GM12878 (cell line): Measurements from ENCODE around the gene HTR6.

Source experiments
- CTCF ChIP-seq, 3 experiments: IDR thresholded peaks in 2 of 3; conservative IDR thresholded peaks in 1 of 3; 2 replicates each; pipeline ENCODE4 v1.5.1; 2011; ENCODE audit warnings: low read depth in 3 of 3, low read length in 3 of 3, mild to moderate bottlenecking in 3 of 3, control low read depth in 2 of 3, moderate library complexity in 2 of 3, inconsistent platforms in 1 of 3, mixed read lengths in 1 of 3; ENCODE audit not compliant: control insufficient read depth in 2 of 3, insufficient read depth in 1 of 3; ENCODE audit errors: extremely low read depth in 1 of 3
- EZH2 ChIP-seq: IDR thresholded peaks from 2 replicates; pipeline ENCODE4 v1.6.1; 2012; ENCODE audit warnings: low read depth, mild to moderate bottlenecking, control low read depth, inconsistent platforms, low read length, borderline replicate concordance; ENCODE audit not compliant: control insufficient read depth
- FOS ChIP-seq: IDR thresholded peaks from 3 replicates; pipeline ENCODE4 v1.6.1; 2011; ENCODE audit warnings: borderline replicate concordance; ENCODE audit not compliant: insufficient read length; ENCODE audit errors: extremely low read depth
- IKZF2 ChIP-seq, 2 experiments: fragments of 450-650 bp; IDR thresholded peaks; 2 replicates each; pipeline ENCODE4 v1.6.1; 2017; ENCODE audit warnings: mild to moderate bottlenecking in 2 of 2, moderate library complexity in 2 of 2
- JUND ChIP-seq: IDR thresholded peaks from 2 replicates; pipeline ENCODE4 v1.6.1; 2012; ENCODE audit warnings: low read depth, mild to moderate bottlenecking, low read length, improper control_type of control experiment, moderate library complexity
- MYC ChIP-seq: IDR thresholded peaks from 2 replicates; pipeline ENCODE4 v1.6.1; 2011; ENCODE audit warnings: mild to moderate bottlenecking, low read length, moderate library complexity, inconsistent platforms; ENCODE audit not compliant: insufficient read depth, insufficient replicate concordance, insufficient read length, severe bottlenecking
- PKNOX1 ChIP-seq: fragments of 450-650 bp; IDR thresholded peaks from 2 replicates; pipeline ENCODE4 v1.6.1; 2016; ENCODE audit warnings: mild to moderate bottlenecking
- POLR2A ChIP-seq: IDR thresholded peaks from 2 replicates; pipeline ENCODE4 v1.6.1; 2011; ENCODE audit warnings: low read depth, mild to moderate bottlenecking, low read length
- SMAD1 ChIP-seq: fragments of 450-650 bp; IDR thresholded peaks from 2 replicates; pipeline ENCODE4 v1.6.1; 2018; ENCODE audit warnings: mild to moderate bottlenecking, low read depth; ENCODE audit not compliant: partially characterized antibody
- SMC3 ChIP-seq: IDR thresholded peaks from 2 replicates; pipeline ENCODE4 v1.6.1; 2011; ENCODE audit warnings: low read length, improper control_type of control experiment, borderline replicate concordance
- SREBF2 ChIP-seq: IDR thresholded peaks from 2 replicates; pipeline ENCODE4 v1.6.1; 2012; ENCODE audit warnings: mild to moderate bottlenecking, low read length

- TF ChIP-seq FOS (no peak), PKNOX1 (no peak), JUND (no peak), IKZF2 (IDR thresholded peaks at IDR 0.05) (no peak), SMAD1 (no peak), POLR2A (no peak), SREBF2 (no peak), SMC3 (no peak), CTCF (IDR thresholded peaks at IDR 0.05 in 2 of 3, conservative IDR thresholded peaks at IDR 0.05 in 1 of 3; ENCODE audit: control insufficient read depth in 2 of 3, extremely low read depth in 1 of 3, insufficient read depth in 1 of 3, low read depth in 3 of 3, low read length in 3 of 3) (no peak), EZH2 (no peak), MYC (no peak)
Measured at GRCh38 chr1:19619697-19620384, 44.8 kb upstream of the HTR6 start.
